H1 (cell line): ENCODE data around the gene NR3C1. TPM values are rescaled to one million over a fixed set of nuclear protein-coding genes. Genes with fewer than 3 reads are reported as not detected.

Experiments used
- CTCF ChIA-PET: fragments of 300-600 bp; sonication (Branson Sonifier 250); formaldehyde crosslinking; loops from one replicate; lab custom pipeline; 2021; ENCODE audit not compliant: partially characterized antibody; lab: Charles Lee
- POLR2A ChIA-PET: fragments of 300-600 bp; sonication (Branson Sonifier 250); formaldehyde crosslinking; loops from one replicate; lab custom pipeline; 2021; ENCODE audit warnings: inconsistent platforms; ENCODE audit not compliant: partially characterized antibody; lab: Charles Lee
- DNase-seq, 2 experiments: peaks; one replicate each; pipeline versions ENCODE4 v3.0.0 to v3.0.0-alpha.2; 2010 to 2022; ENCODE audit warnings: low spot score in 2 of 2, low read depth in 1 of 2, mixed read lengths in 1 of 2
- FAIRE-seq: peaks from 2 replicates; lab custom pipeline; 2011; peaks lifted over from hg19 to GRCh38; lab: Jason Lieb, UNC
- H2AFZ ChIP-seq: 2 replicates; pipeline ENCODE4 v1.8.1; 2012; ENCODE audit warnings: low read length, inconsistent platforms
- H2AK5ac ChIP-seq: 2 replicates; pipeline ENCODE4 v1.6.1; 2013; ENCODE audit warnings: low read depth, low read length
- H2BK120ac ChIP-seq: replicated peaks from 2 replicates; pipeline ENCODE3; 2013; ENCODE audit warnings: low read depth, low read length, inconsistent platforms
- H2BK12ac ChIP-seq: 2 replicates; pipeline ENCODE4 v1.6.1; 2013; ENCODE audit warnings: low read depth, low read length
- H2BK15ac ChIP-seq: 2 replicates; pipeline ENCODE4 v1.6.1; 2013; ENCODE audit warnings: low read length
- H2BK20ac ChIP-seq: 2 replicates; pipeline ENCODE4 v1.6.1; 2013; ENCODE audit warnings: low read length
- H2BK5ac ChIP-seq: 2 replicates; pipeline ENCODE4 v1.6.1; 2013; ENCODE audit warnings: low read depth, low read length
- H3K14ac ChIP-seq: 2 replicates; pipeline ENCODE4 v1.6.1; 2013; ENCODE audit warnings: inconsistent platforms; ENCODE audit not compliant: insufficient read length
- H3K18ac ChIP-seq: 2 replicates; pipeline ENCODE4 v1.6.1; 2013; ENCODE audit warnings: low read length; ENCODE audit errors: extremely low read depth
- H3K23ac ChIP-seq: 2 replicates; pipeline ENCODE4 v1.6.1; 2013; ENCODE audit warnings: inconsistent platforms; ENCODE audit not compliant: insufficient read length
- H3K23me2 ChIP-seq: 2 replicates; pipeline ENCODE4 v1.6.1; 2013; ENCODE audit warnings: low read depth, low read length
- H3K27ac ChIP-seq: 2 replicates; pipeline ENCODE4 v1.6.1; 2011; ENCODE audit warnings: low read depth, low read length, inconsistent platforms
- H3K27me3 ChIP-seq, 4 experiments: replicated peaks in 1 of 4; 1 replicate in 1 of 4; 2 replicates in 3 of 4; pipeline versions ENCODE4 v1.6.1 to v1.8.1; 2011 to 2013; ENCODE audit warnings: low read length in 3 of 4, mild to moderate bottlenecking in 3 of 4, inconsistent platforms in 2 of 4, mixed read lengths in 2 of 4, moderate library complexity in 1 of 4; ENCODE audit not compliant: control insufficient read depth in 3 of 4, insufficient read depth in 3 of 4; ENCODE audit errors: extremely low read depth in 1 of 4
- H3K36me3 ChIP-seq, 4 experiments: 2 replicates each; pipeline versions ENCODE4 v1.6.1 to v1.8.1; 2011 to 2013; ENCODE audit warnings: mild to moderate bottlenecking in 4 of 4, low read length in 3 of 4, moderate library complexity in 2 of 4, control low read depth in 1 of 4, inconsistent platforms in 1 of 4; ENCODE audit not compliant: insufficient read depth in 4 of 4, control insufficient read depth in 2 of 4
- H3K4ac ChIP-seq: replicated peaks from 2 replicates; pipeline ENCODE3; 2013; ENCODE audit warnings: low read length, low read depth, mixed read lengths, inconsistent platforms; ENCODE audit not compliant: insufficient read length
- H3K4me1 ChIP-seq, 4 experiments: replicated peaks in 1 of 4; 1 replicate in 1 of 4; 2 replicates in 3 of 4; pipeline versions ENCODE4 v1.6.1 to v1.8.1; 2011 to 2013; ENCODE audit warnings: low read length in 3 of 4, inconsistent platforms in 2 of 4, mixed read lengths in 1 of 4; ENCODE audit not compliant: insufficient read depth in 4 of 4, control insufficient read depth in 3 of 4
- H3K4me2 ChIP-seq, 2 experiments: 2 replicates each; pipeline versions ENCODE4 v1.6.1 to v1.8.1; 2011 to 2013; ENCODE audit warnings: low read depth in 2 of 2, low read length in 2 of 2, control low read depth in 1 of 2, inconsistent platforms in 1 of 2, mild to moderate bottlenecking in 1 of 2; ENCODE audit not compliant: insufficient read depth in 1 of 2
- H3K4me3 ChIP-seq, 4 experiments: fragments of 200-600, 300-600 bp in 1 of 4; sonication (generic), shearing (Covaris generic), sonication (Bioruptor Twin) in 1 of 4; 2 replicates each; pipeline versions ENCODE4 v1.5.1 to v1.8.1; 2011 to 2016; ENCODE audit warnings: low read length in 4 of 4, low read depth in 3 of 4, control low read depth in 2 of 4, inconsistent platforms in 2 of 4, mild to moderate bottlenecking in 2 of 4, mixed read lengths in 1 of 4, moderate library complexity in 1 of 4; ENCODE audit not compliant: insufficient read depth in 2 of 4; ENCODE audit errors: extremely low read depth in 1 of 4
- H3K56ac ChIP-seq: replicated peaks from 2 replicates; pipeline ENCODE3; 2013; ENCODE audit warnings: low read depth, mild to moderate bottlenecking, mixed read lengths, low read length, inconsistent platforms; ENCODE audit not compliant: insufficient read length
- H3K79me1 ChIP-seq: 2 replicates; pipeline ENCODE4 v1.6.1; 2013; ENCODE audit warnings: low read depth, low read length, control low read depth
- H3K79me2 ChIP-seq, 2 experiments: 2 replicates each; pipeline versions ENCODE4 v1.6.1 to v1.8.1; 2012 to 2013; ENCODE audit warnings: low read length in 2 of 2, mild to moderate bottlenecking in 2 of 2, inconsistent platforms in 1 of 2; ENCODE audit not compliant: insufficient read depth in 2 of 2, control insufficient read depth in 1 of 2
- H3K9ac ChIP-seq, 4 experiments: replicated peaks in 1 of 4; 1 replicate in 1 of 4; 2 replicates in 3 of 4; pipeline versions ENCODE4 v1.6.1 to v1.8.1; 2011 to 2013; ENCODE audit warnings: low read depth in 3 of 4, low read length in 3 of 4, control low read depth in 2 of 4, mild to moderate bottlenecking in 2 of 4, moderate library complexity in 2 of 4, inconsistent platforms in 1 of 4; ENCODE audit errors: extremely low read depth in 1 of 4
- H3K9me3 ChIP-seq, 2 experiments: 2 replicates each; pipeline versions ENCODE4 v1.6.1 to v1.8.1; 2012 to 2013; ENCODE audit warnings: mild to moderate bottlenecking in 2 of 2, moderate library complexity in 2 of 2, control low read depth in 1 of 2, inconsistent platforms in 1 of 2, low read depth in 1 of 2, low read length in 1 of 2, mixed read lengths in 1 of 2; ENCODE audit not compliant: insufficient read depth in 2 of 2
- H4K20me1 ChIP-seq, 2 experiments: replicated peaks in 1 of 2; 2 replicates each; pipeline versions ENCODE3 to v1.8.1; 2011 to 2013; ENCODE audit warnings: inconsistent platforms in 2 of 2, low read length in 2 of 2, mild to moderate bottlenecking in 1 of 2; ENCODE audit not compliant: insufficient read depth in 2 of 2, control insufficient read depth in 1 of 2
- H4K5ac ChIP-seq: 2 replicates; pipeline ENCODE4 v1.6.1; 2013; ENCODE audit warnings: low read length, low read depth, mixed read lengths, inconsistent platforms; ENCODE audit not compliant: insufficient read length
- H4K8ac ChIP-seq: 2 replicates; pipeline ENCODE4 v1.8.0; 2013; ENCODE audit warnings: mild to moderate bottlenecking, moderate library complexity, low read length, inconsistent platforms; ENCODE audit not compliant: insufficient read depth; ENCODE audit errors: extremely low read depth
- H4K91ac ChIP-seq: replicated peaks from 2 replicates; pipeline ENCODE3; 2013; ENCODE audit warnings: low read length, mixed read lengths, inconsistent platforms; ENCODE audit not compliant: insufficient read length
- CHD2 ChIP-seq: IDR thresholded peaks from 2 replicates; pipeline ENCODE4 v1.6.1; 2012; ENCODE audit warnings: low read length, improper control_type of control experiment
- HDAC2 ChIP-seq, 2 experiments: fragments of 300-600 bp in 1 of 2; sonication (generic) in 1 of 2; IDR thresholded peaks; 2 replicates each; pipeline ENCODE4 v1.6.1; 2011 to 2012; ENCODE audit warnings: low read depth in 2 of 2, low read length in 2 of 2, mild to moderate bottlenecking in 2 of 2, moderate library complexity in 2 of 2, borderline replicate concordance in 1 of 2, inconsistent platforms in 1 of 2
- KDM5A ChIP-seq: fragments of 200-600 bp; IDR thresholded peaks from 2 replicates; pipeline ENCODE4 v1.7.1; 2012; ENCODE audit warnings: mild to moderate bottlenecking, low read length, inconsistent platforms, mixed read lengths
- NANOG ChIP-seq: IDR thresholded peaks from 2 replicates; pipeline ENCODE4 v1.6.1; 2011; ENCODE audit warnings: low read length, low read depth, mild to moderate bottlenecking, inconsistent platforms; ENCODE audit not compliant: insufficient read depth, poor library complexity, severe bottlenecking
- SAP30 ChIP-seq: fragments of 300-600 bp; sonication (generic); IDR thresholded peaks from 2 replicates; pipeline ENCODE4 v1.7.1; 2012; ENCODE audit warnings: low read length, moderate library complexity, mild to moderate bottlenecking, inconsistent platforms; ENCODE audit not compliant: insufficient read depth, insufficient replicate concordance
- SP2 ChIP-seq: IDR thresholded peaks from 2 replicates; pipeline ENCODE4 v1.6.1; 2012; ENCODE audit warnings: mild to moderate bottlenecking, low read length, inconsistent platforms
- whole genome bisulfite sequencing, 2 experiments: shearing (Covaris generic) in 1 of 2; methylation state at CpG; one replicate each; pipeline versions ENCODE4 v1.1.6 to v1.1.7; 2013 to 2015; ENCODE audit warnings: low lambda C conversion rate in 2 of 2, mixed read lengths in 2 of 2, inconsistent platforms in 1 of 2, low coverage in 1 of 2, missing lambda C conversion rate in 1 of 2; ENCODE audit not compliant: insufficient replicate concordance in 2 of 2, insufficient coverage in 1 of 2, insufficient read length in 1 of 2; ENCODE audit errors: extremely low coverage in 1 of 2, missing lambda C conversion rate in 1 of 2; 5-methylcytosine and 5-hydroxymethylcytosine counted together
- polyA plus RNA-seq, 7 experiments: library from polyadenylated mRNA; depleted of rRNA in 3 of 7; stranded (reverse) in 5 of 7; unstranded in 2 of 7; fragments of >200 nt in 5 of 7; fragments of 200-250 nt in 2 of 7; gene quantifications; 1 replicate in 5 of 7; 2 replicates in 1 of 7; 4 replicates in 1 of 7; pipeline versions ENCODE4 v1.2.1 to v1.2.3, GENCODE V29; 2011 to 2013; ENCODE audit warnings: missing spikeins in 2 of 7, mixed read lengths in 2 of 7
- total RNA-seq: library from RNA; stranded (reverse); fragmentation: NEBNext Ultra II Directional; extraction: Animal tissue kit (Norgen Biotek cat#: 25700); gene quantifications from 2 replicates; pipeline ENCODE4 v1.2.1, GENCODE V29; 2021

NR3C1 gene
- total and polyA plus RNA-seq, 2 of the 8 experiments (the other 6 are each of a cell fraction or from before 2014, with no cell fraction given) = 1.7 to 5.4 TPM

GRCh38 chr5:143249851-143250250 is 153.6 kb downstream of the NR3C1 start:
- no peak overlapping the region for H2BK5ac ChIP-seq
- no peak overlapping the region for H3K56ac ChIP-seq
- H3K79me2 ChIP-seq = no peaks in the 10 kb centered on the region
- H2BK15ac ChIP-seq = no peak overlapping the region
- 0 out of 4 replicates have a peak, but pooled peaks cover 0 to under 1% of the 10 kb centered on the region in 2 experiments for H3K9me3 ChIP-seq
- H3K4me2 ChIP-seq = no peak overlapping the region
- ChIA-PET POLR2A (no interaction called here), CTCF (interaction anchor here (0.6 to 1.5 kb wide), 2 partner anchors 31 to 234 kb away, joined by 3 to 6 read pairs; no protein-coding TSS in a partner anchor)
- 0 out of 7 replicates have a peak, but pooled peaks cover 0 to 2% (median 0%) of the 10 kb centered on the region in 4 experiments for H3K4me1 ChIP-seq
- no peak overlapping the region for H3K23ac ChIP-seq
- no peak overlapping the region for H3K4me3 ChIP-seq
- no peak overlapping the region for H3K9ac ChIP-seq
- H3K79me1 ChIP-seq = no peaks in the 10 kb centered on the region
- no peak overlapping the region for H3K18ac ChIP-seq
- H2BK120ac ChIP-seq = no peak overlapping the region
- no peak for FAIRE-seq
- H3K27me3 ChIP-seq = no peaks in the 10 kb centered on the region
- H4K8ac ChIP-seq = no peak overlapping the region
- H4K20me1 ChIP-seq = peaks cover 0 to 4% of the 10 kb centered on the region in 2 experiments
- H3K36me3 ChIP-seq = no peaks in the 10 kb centered on the region
- H2BK20ac ChIP-seq = no peak overlapping the region
- no peak overlapping the region for H2AFZ ChIP-seq
- TF ChIP-seq KDM5A (no peak), CHD2 (no peak), HDAC2 (IDR thresholded peaks at IDR 0.05; ENCODE audit: borderline replicate concordance in 1 of 2, low read depth in 2 of 2, low read length in 2 of 2) (no peak), NANOG (no peak), SAP30 (no peak), SP2 (no peak)
- no peak overlapping the region for H4K5ac ChIP-seq
- peaks cover 7% of the 10 kb centered on the region; the same call in 1 of the 2 replicates for H3K23me2 ChIP-seq
- WGBS, 2 experiments = 89% methylated on average over 2 of the region's 2 CpGs; no CpG with 5 or more reads in 1 of the 2 experiments
- H2BK12ac ChIP-seq = no peak overlapping the region
- no peak for DNase-seq
- H4K91ac ChIP-seq = no peak overlapping the region
- H3K27ac ChIP-seq = no peak overlapping the region
- H3K4ac ChIP-seq = no peak overlapping the region
- no peak overlapping the region for H3K14ac ChIP-seq
- H2AK5ac ChIP-seq = no peak overlapping the region
